Stimulated activated CD4-positive, alpha-beta T cell treated with anti-CD3 and anti-CD28 coated beads, TNF-alpha, amount 100 ng/mL, for 48 hours (primary cell): ENCODE measurements around the gene KIF4B.
"Not testable (repeated sequence)": the region's sequence is repeated elsewhere in the genome, so short reads cannot be mapped to it uniquely, and the experiment has no call there.

ENCODE experiments used
- DNase-seq, 3 donors: peaks; one replicate each; pipeline ENCODE4 v3.0.0-alpha.2; 2020; ENCODE audit warnings: low read depth in 3 of 3

KIF4B gene

DNA sequence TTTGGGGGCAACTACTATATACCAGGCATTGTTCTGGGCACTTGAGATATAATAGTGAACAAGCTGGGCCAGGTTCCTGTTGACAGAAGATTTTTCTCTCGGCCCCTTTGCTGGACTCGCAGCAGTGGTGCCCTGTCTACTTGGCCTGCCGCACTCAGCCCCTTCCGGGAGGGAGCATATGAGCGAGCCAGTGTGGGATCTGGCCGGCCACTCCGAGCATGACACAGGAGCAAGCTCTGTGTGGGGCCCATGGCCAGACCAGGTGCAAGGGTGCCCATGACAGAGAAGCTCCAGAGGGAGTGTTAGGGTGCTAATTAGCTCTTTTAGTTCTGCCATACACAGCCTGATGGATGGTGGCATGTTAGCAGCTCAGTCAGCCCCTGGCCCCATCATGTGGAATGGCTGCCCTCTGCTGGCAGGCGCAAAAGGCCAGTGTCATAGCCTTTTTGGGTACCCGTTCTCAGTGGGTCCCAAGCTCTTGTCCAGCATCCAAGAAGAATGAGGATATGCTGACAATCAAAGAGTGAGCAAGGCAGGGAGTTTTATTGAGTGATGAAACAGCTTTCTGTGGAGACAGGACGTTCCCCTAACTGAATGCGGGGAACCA lies 9.3 kb upstream of the KIF4B start:
- DNase-seq: peak in 2 of 3 donors; percentile 7

DNA sequence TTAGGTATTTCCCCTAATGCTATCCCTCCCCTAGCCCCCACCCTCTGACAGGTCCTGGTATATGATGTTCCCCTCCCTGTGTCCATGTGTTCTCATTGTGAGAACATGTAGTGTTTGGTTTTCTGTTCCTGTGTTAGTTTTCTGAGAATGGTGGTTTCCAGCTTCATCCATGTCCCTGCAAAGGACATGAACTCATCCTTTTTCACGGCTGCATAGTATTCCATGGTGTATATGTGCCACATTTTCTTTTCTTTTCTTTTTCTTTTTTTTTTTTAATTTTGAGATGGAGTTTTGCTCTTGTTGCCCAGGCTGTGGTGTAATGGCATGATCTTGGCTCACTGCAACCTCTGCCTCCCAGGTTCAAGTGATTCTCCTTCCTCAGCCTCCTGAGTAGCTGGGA lies 7.3 kb upstream of the KIF4B start:
- not testable (repeated sequence) for DNase-seq

DNA sequence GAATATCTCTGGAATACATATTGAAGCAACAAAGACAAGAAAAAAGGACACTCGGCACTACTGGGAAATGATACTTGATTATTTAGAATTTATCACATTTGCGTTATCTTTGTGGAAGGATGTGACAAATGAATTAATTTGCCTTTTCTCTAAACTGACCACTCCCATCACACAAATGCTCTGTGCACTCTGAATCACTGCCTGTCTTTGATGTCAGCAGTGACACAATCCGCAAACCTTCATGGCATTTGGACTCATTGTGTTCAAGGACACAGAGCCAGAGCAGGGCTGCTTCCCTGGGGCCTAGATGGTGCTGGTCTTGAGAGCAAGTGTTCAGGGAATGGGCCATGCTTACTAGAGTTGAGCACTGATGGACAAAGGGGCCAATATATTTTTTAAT lies 4.9 kb upstream of the KIF4B start:
- DNase-seq: no peak

DNA sequence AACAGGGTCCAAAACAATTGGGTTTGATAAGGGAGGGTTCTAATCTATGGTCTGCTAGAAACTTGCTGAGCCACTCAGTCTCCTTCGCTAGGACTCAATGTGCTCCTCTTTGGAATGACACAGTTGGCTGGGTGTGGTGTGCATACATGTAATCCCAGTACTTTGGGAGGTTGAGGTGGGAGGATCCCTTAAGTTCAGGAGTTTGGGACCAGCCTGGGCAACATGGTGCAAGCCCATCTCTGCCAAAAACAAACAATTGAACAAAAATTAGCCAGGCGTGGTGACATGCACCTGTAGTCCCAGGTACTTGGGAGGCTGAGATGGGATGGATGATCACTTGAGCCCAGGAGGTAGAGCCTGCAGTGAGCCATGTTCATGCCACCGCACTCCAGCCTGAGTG lies 2.7 kb upstream of the KIF4B start:
- DNase-seq: no peak

DNA sequence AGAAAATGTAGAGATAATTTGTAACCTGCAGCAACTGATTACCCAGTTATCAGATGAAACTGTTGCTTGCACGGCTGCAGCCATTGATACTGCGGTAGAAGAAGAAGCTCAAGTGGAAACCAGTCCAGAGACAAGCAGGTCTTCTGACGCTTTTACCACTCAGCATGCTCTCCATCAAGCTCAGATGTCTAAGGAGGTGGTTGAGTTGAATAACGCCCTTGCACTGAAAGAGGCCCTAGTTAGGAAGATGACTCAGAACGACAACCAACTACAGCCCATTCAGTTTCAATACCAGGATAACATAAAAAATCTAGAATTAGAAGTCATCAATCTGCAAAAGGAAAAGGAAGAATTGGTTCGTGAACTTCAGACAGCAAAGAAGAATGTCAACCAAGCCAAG lies 1.7 kb downstream of the KIF4B start:
- no peak for DNase-seq

DNA sequence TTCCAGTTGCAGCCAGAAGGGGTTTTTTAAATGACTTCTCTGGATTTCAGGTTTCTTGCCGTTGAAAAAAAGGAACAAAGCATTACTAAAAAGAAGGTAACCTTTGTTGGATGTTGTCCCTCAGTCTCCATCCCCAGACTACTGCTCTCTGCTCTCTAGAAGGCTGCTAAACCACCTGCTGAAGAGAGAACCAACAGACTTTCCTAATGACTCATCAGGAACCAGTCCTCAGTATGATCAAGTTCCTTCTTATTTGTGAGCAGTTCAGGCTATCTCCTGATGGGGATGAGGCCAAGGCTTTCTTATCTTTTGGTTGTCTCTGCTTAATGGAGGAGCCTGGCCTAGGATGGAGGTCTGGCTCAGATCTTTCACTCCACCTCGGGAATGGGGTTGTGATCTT lies 4.1 kb downstream of the KIF4B start:
- DNase-seq: no peak

DNA sequence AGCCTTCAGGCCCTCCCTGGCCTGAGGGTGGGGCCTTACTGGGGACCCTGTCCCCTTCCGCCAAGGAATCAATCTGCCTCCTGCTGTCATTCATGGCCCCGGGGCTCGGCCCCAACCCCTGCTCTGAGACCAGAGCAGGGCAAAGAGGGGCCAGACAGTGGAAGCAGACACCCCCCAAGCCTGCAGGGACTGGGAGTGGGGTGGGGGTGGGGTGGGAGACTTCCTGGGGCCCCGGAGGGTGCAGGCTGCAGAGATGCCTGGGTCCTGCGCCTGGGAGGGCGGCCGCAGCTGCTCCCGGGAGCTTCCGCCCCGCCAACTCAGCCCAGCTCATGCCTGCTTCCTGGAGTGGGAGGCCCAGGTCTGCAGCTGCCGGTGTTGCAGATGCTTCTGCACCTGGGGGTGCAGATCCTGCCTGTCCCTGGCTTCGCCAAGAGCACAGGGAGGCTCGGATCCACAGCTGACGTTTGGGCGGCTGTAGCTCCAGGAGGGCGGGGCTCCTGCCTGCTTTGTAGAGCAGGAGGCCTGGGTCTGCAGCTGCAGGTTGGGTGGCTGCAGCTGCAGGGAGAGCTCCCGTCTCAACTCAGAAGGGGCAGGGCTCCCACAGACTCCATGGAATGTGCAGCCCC lies 6.2 kb downstream of the KIF4B start:
- DNase-seq: no peak

DNA sequence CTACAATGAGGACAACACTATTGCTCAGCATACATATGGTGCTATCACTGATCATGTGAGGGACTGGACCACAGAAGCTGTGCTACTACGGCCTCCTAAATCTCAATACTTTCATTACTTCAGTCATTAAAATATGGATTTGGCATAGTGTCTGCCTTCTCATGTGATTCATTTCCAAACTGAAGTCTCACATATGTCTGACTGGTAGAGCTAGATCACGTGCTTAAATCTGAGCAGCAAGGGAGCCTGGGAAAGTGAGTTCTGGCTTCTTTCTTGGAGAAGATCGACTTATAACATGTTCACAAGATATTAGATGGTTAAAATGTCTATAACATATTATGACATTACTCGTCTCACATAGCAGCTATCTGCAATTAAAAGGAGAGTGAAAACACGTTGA lies 8.3 kb downstream of the KIF4B start:
- DNase-seq: no peak

DNA sequence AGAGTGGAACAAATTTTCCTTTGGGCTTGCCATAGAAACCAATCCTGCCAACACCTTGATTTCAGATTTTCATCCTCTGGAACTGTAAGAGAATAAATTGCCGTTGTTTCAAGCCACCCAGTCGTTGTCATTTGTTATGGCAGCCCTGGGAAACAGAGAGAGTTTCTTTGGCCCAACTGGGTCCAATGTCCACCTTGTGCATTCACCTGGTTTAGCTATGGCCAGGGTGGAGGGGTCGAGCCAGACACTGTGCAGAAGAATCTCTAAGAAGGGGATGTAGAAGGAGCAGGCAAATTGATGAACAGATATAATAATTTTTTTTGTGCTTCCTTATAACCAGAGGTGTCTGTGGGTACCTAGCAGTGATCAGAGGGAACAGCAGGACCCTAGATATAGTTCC lies 9.8 kb downstream of the KIF4B start:
- no peak for DNase-seq

DNA sequence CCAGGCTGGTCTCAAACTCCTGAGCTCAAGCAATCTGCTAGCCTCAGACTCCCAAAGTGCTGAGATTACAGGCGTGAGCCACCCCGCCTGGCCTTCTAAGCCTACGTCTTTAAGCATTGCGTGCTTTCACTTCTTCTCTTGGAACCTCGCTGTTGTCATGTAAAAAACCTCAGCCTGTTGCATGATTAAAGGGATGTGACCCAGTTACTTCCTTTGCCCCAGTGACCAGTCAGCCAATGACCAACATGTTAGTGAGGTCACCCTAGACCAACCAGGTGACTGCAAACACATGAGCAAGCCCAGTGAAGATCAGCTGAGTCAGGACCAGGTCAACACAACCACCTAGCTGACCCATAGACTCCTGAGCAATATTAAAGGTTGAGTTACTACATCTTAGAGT lies 10.5 kb downstream of the KIF4B start:
- DNase-seq: no peak

DNA sequence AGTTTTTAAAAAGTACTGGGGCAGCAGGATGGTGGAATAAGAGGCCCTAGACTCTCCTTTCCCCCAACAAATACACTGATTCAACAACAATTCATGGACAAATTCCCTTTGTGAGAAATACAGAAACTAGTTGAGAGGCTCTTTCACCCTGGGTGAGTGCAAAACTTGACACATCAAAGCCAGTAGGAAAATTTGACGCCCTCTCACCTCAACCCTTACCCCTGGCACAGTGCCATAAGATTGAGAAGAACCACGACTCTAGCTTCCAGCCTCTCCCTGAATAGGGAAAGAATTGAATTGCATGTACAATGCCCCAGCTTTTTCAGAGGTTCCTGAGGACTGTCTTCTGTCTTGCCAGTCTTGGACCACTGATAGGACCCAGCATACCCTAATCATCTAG lies 12.3 kb downstream of the KIF4B start:
- no peak for DNase-seq

DNA sequence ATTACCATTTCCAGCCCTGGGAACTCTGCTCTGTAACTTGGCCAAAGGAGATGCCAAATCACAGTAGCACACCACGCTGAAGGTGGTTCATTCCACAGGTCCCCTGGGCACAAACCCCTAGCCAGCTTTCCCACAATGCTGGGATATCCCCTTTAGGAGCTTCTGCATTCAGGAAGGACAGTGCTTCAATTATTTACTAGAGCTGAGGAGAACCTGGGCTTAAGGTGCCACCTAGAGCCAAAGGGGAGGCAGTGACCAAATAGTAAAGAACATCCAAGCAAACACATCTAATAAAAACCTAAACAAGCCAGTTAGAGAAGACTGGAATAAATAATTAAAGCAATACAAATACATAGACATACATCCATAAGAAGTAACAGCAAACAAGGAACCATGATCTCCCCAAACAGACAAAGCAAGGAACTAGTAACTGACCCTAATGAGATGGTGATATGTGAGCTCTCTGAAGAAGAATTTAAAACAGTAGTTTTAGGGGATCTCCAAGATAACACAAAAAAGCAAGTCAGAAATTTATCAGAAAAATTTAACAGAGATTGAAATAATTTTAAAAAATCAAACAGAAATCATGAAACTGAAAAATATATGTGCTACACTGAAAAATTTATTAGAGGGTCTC lies 14.6 kb downstream of the KIF4B start:
- no peak for DNase-seq

DNA sequence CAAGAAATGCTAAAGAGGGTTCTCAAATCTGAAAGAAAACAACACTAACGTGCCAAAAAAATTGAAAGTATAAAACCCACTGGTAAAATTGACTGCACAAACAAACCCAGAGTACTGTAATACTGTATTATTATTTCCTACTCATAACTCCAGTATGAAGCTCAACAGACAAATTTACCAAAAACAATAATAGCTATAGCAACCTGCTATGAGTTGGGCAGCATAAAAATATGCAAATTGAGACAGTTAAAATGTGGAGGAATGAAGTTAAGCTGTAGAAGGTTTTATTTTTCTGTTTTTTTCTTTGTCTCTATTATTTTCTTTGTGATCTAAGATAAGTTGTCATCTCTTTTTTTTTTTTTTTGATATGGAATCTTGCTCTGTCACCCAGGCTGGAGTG lies 15.7 kb downstream of the KIF4B start:
- DNase-seq: no peak

DNA sequence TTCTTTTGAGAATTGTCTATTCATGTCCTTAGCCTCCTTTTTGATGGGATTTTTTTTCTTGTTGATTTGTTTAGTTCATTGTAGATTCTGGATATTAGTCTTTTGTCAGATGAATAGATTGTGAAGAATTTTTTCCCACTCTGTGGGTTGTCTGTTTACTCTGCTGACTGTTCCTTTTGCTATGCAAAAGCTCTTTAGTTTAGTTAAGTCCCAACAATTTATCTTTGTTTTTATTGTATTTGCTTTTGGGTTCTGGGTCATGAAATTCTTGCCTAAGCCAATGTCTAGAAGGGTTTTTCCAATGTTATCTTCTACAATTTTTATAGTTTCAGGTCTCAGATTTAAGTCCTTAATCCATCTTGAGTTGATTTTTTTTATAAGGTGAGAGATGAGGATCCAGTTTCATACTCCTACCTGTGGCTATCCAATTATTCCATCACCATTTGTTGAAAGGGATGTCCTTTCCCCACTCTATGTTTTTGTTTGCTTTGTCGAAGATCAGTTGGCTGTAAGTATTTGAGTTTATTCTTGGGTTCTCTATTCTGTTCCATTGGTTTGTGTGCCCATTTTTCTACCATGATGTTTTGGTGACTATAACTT lies 20.7 kb downstream of the KIF4B start:
- DNase-seq: not testable (repeated sequence)

DNA sequence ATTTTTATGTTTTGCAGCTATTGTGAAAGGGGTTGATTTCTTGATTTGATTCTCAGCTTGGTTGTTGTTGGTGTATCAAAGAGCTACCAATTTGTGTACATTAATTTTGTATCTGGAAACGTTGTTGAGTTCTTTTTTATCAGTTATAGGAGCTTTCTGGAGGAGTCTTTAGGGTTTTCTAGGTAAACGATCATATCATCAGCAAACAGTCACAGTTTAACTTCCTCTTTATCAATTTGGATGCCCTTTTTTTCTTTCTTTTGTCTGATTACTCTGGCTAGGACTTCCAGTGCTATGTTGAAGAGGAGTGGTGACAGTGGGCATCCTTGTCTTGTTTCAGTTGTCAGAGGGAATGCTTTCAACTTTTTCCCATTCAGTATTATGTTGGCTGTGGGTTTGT lies 21.5 kb downstream of the KIF4B start:
- not testable (repeated sequence) for DNase-seq

DNA sequence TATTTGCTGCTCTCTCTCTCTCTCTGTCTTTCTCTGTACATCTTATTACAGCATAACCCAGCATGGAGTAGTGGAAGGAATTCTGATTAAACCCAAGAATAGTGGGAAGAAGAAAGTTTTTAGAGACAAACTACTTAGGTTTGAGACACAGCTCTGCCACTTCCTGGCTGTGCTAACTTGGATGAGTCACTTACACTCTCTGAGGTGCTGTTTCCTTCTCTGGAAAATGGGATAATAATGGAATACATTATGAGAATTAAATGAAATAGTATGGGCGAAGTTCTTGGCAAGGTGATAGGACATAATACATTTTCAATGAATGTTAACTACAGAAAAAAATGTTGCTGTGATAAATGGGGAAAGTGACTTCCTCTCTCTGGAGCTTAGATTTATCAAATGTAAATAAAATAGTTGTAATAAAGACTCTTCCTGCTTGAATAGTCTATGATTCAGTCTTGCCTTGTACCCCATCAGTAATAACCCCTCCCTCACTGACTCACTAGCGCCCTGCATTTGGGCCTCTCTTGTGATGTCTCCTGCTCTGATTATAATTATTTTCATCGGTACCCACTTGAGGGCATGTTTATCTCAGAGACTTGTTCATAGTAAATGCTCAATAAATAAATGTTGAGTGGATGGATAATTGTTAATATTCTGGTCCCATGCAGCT lies 27.6 kb downstream of the KIF4B start:
- DNase-seq: no peak

DNA sequence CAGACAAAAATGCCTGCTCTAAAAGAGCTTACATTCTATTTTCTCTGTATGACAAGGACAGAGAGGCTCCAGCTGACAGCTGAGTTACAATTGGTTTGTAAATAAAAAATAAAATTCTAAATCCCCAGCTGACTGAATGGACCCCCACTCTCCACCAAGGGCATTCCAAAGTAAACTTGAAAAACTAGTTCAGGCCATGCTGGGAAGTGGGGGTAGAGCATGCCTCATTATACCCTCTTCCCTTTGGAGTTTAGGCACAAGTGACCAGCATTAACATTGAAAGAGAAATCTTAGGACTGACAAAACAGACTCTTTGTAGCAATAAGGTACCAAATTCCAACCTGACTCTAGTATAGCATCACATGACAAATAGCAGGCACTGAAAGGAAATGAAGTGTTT lies 31.0 kb downstream of the KIF4B start:
- DNase-seq: no peak

DNA sequence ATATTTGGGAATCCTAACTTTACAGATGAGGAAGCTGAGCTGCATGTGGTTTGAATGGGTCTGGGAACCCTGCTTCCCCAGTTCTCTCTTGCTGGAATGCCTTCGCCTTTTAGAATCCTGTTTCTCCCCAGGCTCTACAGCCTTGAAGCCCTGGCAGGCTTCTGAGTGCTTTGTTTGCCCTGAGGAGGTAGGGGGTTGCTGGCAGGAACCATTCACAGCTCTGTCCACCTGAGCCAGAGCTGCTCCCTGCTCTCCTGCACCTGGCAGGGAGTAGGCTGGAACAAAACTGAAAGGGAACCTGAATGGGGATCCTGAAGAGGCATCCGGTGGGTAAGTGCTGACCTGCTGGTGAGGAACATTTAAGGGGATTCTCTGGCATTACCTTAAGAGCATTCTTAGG lies 33.0 kb downstream of the KIF4B start:
- DNase-seq: no peak

DNA sequence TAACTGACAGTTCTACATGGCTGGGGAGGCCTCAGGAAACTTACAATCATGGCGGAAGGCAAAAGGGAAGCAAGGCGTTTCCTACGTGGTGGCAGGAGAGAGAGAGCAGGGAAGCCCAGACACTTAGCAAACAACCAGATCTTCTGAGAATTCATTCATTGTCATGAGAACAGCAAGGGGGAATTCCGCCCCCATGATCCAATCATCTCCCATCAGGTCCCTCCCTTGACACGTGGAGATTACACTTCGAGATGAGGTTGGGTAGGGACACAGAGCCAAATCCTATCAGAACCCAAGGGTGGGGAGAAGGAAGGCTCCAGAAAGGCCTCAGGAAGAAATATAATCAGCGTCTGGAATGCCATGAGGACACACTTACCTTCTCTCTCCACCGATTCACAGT lies 34.3 kb downstream of the KIF4B start:
- no peak for DNase-seq

DNA sequence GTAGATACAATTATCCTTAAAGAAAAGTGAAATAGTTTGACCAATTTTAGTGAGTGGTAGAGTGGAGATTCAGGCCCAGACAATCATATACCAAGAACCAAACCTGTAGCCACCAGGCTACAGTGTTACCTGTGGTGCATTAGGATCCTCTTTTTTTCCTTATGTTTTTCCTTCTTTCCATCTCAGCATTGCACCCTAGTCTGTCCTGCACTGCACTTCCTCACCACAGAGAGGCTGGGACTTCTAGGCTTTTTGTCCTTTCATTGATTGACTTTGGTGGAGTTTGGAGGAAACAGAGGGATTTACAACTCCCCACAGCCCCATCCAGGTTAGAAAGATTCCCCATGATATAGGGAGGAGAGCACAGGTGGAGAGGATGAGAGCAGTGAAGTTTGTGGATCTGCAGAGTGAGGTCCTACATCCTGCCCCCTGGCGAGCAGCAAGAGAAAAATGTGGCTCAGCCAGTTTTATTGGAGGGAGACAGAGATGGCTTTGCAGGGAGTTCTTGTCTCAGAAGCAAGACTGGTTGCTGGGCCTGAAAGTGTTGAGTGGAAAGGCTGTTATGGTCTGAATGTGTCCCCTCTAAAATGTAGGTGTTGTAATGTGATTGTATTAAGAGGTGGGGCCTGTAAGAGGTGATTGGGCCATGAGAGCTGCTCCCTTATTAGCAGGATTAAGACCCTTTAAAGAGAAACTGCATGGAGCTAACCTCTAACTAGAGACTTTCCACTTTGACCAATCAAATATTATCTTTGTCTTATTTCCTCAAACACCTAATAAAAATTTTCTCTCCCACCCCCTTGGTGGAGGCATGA lies 36.2 kb downstream of the KIF4B start:
- DNase-seq: no peak

DNA sequence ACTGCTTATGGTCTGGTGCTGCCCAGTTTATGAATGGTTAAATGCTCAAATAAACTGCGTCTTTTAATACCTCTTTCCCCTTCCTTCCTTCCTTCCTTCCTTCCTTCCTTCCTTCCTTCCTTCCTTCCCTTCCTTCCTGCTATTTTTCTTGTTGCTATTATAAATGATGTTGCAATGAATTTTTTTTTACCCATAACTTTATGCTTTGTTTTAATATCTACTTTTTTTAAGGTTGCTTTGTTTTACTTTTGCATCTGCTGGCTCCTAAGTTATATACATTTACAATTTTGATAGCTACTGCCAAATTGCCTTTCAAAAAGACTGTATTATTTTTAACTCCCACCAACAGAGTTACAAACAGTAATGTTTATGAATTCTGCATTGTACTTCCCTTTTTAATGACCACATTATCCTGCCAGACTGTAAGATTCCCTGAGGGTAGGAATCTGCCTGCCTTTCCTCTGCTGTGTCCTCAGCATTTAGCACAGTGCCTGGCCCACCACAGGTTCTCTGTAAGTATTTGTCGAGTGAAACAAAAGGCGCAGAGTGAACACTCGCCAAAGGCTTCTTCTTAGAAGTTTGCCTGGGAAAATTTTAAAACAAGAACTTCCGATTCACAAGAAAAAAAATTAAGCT lies 36.9 kb downstream of the KIF4B start:
- no peak for DNase-seq
